Brain microvascular endothelial cell (primary cell): Measurements from ENCODE around the gene HAPLN2.
A peak's percentile ranks its signal among the peaks of the same experiment; 100 is the strongest.
"Not testable (repeated sequence)": the region's sequence is repeated elsewhere in the genome, so short reads cannot be mapped to it uniquely, and the experiment has no call there.

Source experiments
- DNase-seq: peaks from one replicate; pipeline ENCODE4 v3.0.0-alpha.2; 2020
- H3K27ac ChIP-seq: fragments of 250-450 bp; sonication (Bioruptor Pico); 2 replicates; pipeline ENCODE4 v1.5.1; 2020; ENCODE audit warnings: mild to moderate bottlenecking, moderate library complexity
- H3K27me3 ChIP-seq: fragments of 250-450 bp; sonication (Bioruptor Pico); replicated peaks from 2 replicates; pipeline ENCODE4 v1.5.1; 2020; ENCODE audit warnings: mild to moderate bottlenecking
- H3K36me3 ChIP-seq: fragments of 250-450 bp; sonication (Bioruptor Pico); replicated peaks from 2 replicates; pipeline ENCODE4 v1.5.1; 2020; ENCODE audit warnings: mild to moderate bottlenecking
- H3K4me3 ChIP-seq: 2 replicates; pipeline ENCODE4 v1.5.1; 2011; ENCODE audit warnings: low read depth, mild to moderate bottlenecking, control low read depth, low read length, moderate library complexity
- CTCF ChIP-seq: IDR thresholded peaks from 2 replicates; pipeline ENCODE4 v1.5.1; 2011; ENCODE audit warnings: low read depth, mild to moderate bottlenecking, moderate library complexity, low read length, control low read depth, inconsistent platforms; ENCODE audit errors: missing control alignments
- in situ Hi-C: cut with HindIII; loops from 2 replicates; pipeline ENCODE4 v1.10.0; 2017; ENCODE audit warnings: low sequenced_read_pairs, low pct_ligation_motif_present

Gene HAPLN2

GRCh38 chr1:156626079-156626438 is 6.8 kb downstream of the HAPLN2 start:
- TF ChIP-seq CTCF: no peak
- no peak for DNase-seq
- in situ Hi-C loops: no loop called here
- no peak overlapping the region for H3K27ac ChIP-seq
- peaks cover 32% of the 10 kb centered on the region for H3K27me3 ChIP-seq
- no peak overlapping the region for H3K4me3 ChIP-seq
- no peaks in the 10 kb centered on the region for H3K36me3 ChIP-seq

GRCh38 chr1:156627313-156627880 is 8.2 kb downstream of the HAPLN2 start:
- H3K4me3 ChIP-seq: no peak overlapping the region
- no peak overlapping the region for H3K27ac ChIP-seq
- H3K36me3 ChIP-seq: no peaks in the 10 kb centered on the region
- TF ChIP-seq CTCF: peak; percentile 82
- in situ Hi-C loops: no loop called here
- peaks cover 32% of the 10 kb centered on the region for H3K27me3 ChIP-seq
- peak; percentile 41 for DNase-seq

DNA sequence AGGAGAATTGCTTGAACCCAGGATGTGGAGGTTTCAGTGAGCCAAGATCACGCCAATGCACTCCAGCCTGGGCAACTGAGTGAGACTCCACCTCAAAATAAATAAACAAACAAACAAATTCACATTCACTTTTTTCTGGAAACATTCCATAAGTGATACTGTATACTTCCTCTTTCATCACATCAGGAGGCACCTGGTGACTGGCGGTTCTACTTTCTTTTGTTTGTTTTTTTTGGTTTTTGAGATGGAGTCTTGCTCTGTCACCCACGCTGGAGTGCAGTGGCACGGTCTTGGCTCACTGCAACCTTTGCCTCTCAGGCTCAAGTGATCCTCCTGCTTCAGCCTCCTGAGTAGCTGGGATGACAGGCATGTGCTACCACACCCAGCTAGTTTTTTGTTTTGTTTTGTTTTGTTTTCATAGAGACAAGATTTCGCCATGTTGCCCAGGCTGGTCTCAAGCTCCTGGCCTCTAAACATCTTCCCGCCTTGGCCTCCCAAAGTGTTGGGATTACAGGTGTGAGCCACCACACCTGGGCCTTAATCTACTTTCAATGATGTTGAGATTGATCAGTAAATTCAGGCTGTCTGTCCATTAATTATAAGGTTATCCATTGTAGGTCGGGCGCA is 10.7 kb downstream of the HAPLN2 start:
- no peak for TF ChIP-seq CTCF
- Histone ChIP-seq H3K27me3 (peaks cover 16% of the 10 kb centered on the region), H3K4me3 (no peak overlapping the region), H3K36me3 (no peaks in the 10 kb centered on the region), H3K27ac (no peak overlapping the region)
- in situ Hi-C loops: no loop called here
- DNase-seq: no peak

GRCh38 chr1:156631152-156631551 is 11.9 kb downstream of the HAPLN2 start:
- peaks cover 11% of the 10 kb centered on the region for H3K27me3 ChIP-seq
- H3K27ac ChIP-seq, H3K4me3 ChIP-seq, H3K36me3 ChIP-seq, in situ Hi-C loops, DNase-seq: not testable (repeated sequence)

GRCh38 chr1:156632355-156632754 is 13.1 kb downstream of the HAPLN2 start:
- H3K27me3 ChIP-seq: peaks cover 14% of the 10 kb centered on the region

More at GRCh38 chr1:156632355-156632754, 13.1 kb downstream of the HAPLN2 start:
- no peak overlapping the region for H3K27ac ChIP-seq
- H3K4me3 ChIP-seq: no peak overlapping the region
- TF ChIP-seq CTCF: no peak
- in situ Hi-C loops: no loop called here
- DNase-seq: no peak
- H3K36me3 ChIP-seq: no peaks in the 10 kb centered on the region
